ENCODE results near the gene CELF4.

Gene CELF4

GRCh38 chr18:37545461-37546271 is 19.9 kb downstream of the CELF4 start:
- no peak for DNase-seq

DNA sequence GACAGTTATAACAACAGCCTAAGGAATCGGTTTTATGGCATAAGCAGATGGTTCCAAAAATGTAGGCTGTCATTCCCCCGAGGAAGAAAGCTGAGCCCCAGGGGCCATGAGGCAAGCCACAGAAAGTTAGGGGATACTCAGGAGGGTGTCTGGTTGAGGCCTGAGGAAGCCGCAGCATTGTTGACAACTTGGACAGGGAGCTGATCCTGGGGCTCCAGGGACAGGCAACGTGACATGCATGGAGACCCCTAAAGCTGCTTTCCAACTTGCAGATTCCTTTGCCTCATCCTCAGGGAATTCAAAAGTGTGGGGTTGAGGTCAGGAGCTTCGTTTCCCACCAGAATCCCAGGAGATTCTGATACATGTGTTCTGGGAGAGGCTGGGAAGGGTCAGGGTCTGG is 20.9 kb downstream of the CELF4 start:
- no peak for DNase-seq

DNA sequence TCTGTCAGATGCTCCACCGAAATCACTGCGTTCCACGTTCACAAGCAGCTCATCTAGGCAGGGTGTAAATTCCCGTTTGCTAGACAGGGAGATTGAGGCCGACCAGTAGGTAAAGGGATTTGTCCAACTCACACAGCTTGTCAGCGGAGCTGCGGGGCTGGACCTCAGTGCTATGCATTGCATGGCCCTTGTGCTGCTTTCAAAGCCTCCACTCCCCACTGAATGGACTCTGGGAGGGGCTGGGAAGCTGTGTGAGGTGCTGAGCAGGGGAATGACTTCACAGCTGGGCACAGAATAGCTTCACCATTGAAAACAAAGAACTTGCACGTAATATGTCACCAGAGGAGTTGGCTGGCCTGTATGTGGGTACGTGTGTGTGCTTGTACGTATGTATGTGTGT is 21.4 kb downstream of the CELF4 start:
- DNase-seq, result no peak

GRCh38 chr18:37543321-37543720 is 22.3 kb downstream of the CELF4 start:
- DNase-seq, result no peak

GRCh38 chr18:37541517-37541916 is 24.1 kb downstream of the CELF4 start:
- no peak for DNase-seq

DNA sequence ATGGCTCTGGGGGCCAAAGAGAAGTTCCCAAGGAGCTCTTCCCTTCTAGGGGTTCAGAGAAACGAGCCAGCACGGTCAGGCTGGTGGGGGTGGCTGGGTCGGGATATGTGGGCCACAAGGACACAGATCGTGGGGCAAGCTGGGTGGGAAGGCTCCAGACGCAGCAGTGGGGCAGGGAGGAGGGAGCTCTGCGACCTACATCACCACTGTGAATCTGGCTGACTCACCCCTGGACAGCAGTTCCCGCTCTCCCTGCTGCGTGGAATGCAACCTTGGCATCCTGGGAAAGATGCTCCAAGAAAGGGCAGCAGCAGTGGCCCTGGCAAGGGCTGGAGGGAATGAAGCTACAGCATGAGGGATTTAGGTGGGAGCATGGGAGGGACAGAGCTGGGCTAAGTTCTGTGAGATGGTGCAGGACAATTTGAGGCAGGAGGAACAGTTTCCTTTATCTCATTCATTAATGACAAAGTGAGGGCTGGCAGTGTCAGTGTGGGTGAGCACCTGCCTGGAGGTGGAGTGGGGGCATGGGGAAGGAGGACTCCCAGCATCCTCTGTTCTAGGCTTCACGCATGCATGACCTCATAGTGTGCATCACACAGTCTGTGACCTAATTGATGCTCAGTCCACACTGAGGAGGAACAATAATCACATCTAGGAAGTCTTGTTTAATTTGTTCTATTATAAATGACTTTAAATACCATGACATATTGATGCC is 25.0 kb downstream of the CELF4 start:
- no peak for DNase-seq

- no peak for DNase-seq
Measured at GRCh38 chr18:37539236-37539635, 26.4 kb downstream of the CELF4 start.

DNA sequence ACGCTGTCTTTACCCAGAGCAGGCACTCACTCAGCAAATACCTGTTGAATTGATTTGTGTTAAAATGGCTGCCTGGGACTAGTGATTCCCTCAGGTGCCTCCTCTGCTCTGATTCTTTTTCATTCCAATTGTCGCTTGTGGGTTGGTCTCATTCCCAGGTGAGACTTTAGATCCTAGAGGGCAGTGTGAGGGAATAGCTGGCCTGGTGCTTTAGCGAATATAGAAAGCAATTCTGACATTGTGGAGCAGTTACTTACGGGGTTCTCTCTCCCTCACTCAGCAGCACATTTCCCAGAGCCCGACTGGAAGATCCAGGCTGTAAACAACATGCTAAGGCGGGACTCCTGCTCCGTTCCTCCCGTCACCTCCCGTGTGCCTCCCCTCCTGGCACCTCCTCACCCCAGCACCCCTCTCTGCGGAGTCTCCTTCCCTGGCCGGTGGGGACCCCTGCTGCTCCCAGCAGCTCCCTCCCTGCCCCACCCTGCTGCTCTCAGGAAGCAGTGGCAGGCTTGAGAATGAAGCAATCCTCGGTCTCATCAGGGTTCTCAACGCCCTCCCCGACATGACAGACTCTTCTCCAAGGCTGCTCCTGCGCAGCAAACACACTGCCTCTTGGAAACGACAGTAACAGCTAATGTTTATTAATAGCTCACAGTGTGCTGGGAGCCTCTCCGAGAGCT is 26.9 kb downstream of the CELF4 start:
- no peak for DNase-seq

DNA sequence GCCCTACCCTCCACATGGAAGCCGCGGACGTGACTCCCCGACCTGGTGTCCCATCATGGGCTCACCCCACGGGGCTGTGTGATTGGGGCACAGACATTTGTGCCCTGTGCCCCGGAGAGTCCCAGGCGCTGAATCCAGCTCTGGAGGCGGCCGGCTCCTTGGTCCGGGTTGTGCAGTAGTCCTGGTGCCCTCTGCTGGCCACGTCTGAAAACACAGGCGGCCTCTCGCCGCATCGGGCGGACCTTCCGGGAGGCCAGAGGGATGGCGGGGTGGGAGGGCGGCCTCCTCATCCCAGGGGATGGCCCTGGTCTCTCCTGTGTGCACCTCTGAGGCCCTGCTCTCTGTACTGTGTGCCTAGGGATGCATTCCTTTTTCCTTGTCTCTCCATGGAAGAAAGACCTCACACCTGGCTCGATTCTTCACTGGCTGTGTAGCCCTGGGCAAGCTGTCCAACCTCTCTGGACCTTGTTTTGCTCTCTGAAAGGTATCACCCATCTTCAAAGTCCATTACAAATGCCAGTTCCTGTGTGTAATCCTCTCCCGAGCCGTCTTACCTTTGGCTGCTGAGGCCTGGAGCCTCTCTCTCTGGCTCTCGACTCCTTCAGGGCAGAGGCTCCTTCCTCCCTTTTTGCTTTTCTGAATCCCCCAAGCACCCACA is 27.6 kb downstream of the CELF4 start:
- no peak for DNase-seq

- DNase-seq, result no peak
Measured at GRCh38 chr18:37536656-37537055, 28.9 kb downstream of the CELF4 start.

DNA sequence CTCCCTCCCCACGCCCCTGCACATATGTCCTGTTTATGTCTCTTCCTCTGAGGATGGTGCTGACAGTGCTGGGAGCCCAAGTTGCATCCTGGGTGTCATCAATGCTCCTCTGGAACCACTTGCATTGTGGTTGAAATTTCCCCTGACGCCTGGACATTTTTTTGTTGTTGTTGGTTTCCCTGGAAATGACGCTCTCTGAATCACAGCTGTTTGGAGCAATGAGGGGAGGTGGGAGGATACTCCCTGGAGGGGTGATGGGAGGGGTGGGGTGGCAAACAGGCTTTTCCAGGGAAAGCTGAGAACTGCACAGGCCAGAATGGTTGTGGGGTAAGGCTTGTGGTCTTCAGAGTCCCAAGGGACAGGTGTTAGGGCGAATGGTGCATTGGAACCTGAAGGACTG is 29.6 kb downstream of the CELF4 start:
- DNase-seq, result no peak

DNA sequence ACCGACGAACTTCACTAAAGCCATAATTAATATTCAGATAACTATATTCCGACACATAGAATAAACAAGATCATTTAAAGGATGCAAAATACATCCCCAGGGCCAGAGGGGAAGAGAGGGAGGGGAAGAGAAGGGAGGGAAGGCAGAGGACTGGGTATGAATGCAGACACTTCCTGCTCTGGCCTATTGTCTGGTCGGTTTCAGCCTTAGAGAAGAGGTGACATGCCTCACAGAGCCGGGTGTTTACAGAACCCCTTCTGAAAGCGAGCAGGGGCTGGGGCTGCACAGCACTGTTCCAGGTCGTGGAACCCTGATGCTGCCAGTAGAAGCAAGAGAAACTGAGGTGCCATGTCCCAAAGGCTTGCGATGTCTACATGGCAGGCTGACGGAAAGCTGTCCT is 31.0 kb downstream of the CELF4 start:
- no peak for DNase-seq

DNA sequence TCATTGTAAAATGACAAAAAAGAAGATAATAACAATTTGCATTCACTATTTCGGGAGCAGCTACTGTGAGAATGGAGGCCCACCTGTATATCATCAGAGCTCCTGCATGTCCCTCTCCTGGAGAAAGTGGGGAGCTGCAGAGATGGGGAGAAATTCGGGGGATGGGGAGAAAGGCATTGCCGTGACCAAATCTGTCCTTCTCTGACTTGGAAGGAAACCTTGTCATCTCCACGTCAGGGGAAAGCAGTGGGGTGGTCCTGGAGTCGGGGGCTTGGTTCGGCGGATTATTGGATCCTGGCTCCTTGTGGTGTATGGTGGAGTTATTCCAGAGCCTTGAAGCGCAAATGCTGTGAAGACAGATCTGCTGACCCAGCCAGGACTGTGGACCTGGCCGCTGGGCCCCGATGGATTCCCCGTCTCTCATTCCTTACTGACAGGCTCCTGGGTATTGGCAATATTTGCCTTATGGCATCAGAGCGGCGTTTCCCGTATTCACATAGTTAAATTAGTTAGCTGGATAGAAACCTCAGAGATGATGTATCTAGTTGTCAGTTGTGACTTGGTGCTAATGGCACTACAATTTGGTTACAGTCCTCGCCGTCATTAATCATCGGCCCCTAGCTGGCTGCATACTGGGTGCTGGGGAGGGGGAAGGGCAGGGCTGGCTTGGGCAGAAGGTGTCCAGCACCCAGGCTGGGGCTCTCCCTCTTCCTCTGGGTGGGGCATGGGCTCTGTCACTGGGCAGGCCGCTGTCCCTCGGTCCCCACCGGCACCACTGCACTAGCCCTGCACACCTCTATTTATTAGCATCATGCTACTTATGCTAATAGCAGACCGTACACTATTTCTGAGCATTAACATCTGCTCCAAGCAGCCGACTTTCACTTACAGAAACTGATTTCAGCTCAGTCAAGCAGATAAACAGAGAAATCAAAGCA is 31.7 kb downstream of the CELF4 start:
- no peak for DNase-seq

DNA sequence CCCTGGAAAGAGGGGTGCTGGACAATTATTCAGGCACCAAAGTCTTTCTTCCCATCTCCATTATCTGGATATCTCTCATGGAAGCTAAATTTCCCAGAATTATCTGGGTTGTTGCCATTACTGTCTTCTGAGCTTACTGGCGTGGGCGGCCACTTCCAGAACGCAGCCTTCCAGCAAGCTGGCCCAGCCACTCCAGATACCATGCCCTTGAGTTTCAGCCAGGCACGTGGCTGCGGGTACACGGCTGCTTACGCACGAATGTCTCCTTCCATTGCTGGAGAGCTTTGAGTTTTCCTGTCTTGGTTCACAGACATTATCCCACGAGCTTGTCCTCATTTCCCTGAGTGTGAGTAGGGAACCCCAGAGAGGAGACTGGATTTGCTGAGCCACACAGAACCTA is 32.7 kb downstream of the CELF4 start:
- no peak for DNase-seq

DNA sequence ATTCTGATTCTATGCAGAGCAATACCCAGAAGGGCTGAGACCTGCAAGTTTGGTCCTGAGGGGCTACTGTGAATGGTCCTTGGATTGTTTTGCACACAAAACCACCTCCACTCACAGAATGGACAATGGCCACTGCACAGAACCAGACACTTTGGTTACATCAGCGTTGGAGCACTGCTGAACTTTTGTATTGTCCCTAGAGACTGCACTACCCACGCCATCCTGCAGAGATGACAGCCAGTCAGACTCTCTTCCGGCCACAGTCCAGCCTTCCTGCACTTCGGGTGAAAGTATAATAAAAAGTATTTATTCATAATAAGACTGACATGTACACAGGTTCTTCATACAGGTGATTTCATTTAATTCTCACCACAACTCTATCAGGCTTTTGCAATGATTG is 35.7 kb downstream of the CELF4 start:
- DNase-seq, result no peak

GRCh38 chr18:37529296-37529695 is 36.3 kb downstream of the CELF4 start:
- no peak for DNase-seq

GRCh38 chr18:37527395-37527794 is 38.2 kb downstream of the CELF4 start:
- no peak for DNase-seq

- no peak for DNase-seq
Measured at GRCh38 chr18:37525262-37525585, 40.4 kb downstream of the CELF4 start.

DNA sequence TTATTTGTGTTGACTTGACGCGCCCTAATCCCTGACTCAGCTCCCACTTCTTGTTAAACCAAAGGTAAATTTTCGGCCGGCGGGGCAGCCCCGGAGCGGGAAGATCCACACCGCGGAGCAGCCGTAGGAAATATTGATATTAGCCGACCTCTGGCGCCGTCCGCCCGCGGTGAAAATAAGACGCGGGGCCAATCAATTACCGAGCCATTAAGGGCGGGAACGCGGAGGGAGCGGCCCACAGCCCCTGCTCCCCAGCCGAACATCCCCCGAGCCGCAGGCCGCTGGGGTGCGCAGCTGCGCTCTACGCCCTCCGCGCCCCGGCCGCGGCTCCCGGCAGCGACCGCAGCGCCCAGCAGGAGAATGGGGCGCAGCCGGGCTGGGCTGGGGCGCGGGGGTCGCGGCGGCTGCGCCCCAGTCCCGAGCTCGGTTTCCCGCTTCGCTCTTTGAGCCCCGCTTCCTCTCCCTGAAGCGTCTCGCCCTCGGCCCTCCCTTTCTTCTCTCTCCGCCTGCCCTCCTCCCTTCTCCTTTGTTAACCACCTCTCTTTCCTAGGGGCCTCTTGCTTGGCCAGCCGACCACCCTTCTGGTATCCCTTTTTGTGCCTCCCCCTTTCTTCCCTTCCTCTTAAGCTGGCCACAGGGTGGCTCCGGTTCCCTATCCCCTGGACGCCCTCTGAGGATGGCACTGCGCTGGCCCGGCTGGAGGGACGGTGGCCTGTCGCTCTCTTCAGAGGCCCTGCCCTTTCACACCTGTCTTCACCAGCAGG is 40.9 kb downstream of the CELF4 start:
- no peak for DNase-seq

- no peak for DNase-seq
Measured at GRCh38 chr18:37524139-37524497, 41.5 kb downstream of the CELF4 start.
